ENCODE data around the gene RACK1.

Gene RACK1

DNA sequence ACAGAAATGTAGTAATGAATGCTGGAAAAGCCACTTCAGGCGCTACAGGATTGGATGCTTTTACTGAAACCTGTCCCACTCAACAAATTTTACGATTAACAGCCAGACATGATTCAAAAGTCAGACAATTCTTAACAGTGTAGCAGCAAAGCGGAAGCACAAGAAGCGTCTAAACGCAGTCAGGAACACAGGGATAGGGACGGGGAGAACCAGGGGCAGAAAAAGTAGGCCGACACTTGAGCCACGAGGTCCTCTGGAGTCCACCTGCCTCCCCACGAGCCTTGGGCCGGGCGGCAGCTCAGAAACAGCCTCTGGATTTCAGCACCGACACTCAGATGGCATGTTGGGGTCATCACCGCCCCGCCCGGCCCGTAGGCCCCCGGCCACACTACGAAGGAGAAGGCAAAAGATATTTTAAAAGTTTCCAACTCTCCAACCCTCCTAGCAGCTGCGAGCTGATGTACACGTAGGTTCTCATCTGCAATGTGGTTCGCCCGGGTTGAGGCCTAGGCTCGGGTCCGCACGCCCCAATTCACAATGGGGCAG lies 615 bp downstream of the RACK1 start:
- TF ChIP-seq, protein P1, sequence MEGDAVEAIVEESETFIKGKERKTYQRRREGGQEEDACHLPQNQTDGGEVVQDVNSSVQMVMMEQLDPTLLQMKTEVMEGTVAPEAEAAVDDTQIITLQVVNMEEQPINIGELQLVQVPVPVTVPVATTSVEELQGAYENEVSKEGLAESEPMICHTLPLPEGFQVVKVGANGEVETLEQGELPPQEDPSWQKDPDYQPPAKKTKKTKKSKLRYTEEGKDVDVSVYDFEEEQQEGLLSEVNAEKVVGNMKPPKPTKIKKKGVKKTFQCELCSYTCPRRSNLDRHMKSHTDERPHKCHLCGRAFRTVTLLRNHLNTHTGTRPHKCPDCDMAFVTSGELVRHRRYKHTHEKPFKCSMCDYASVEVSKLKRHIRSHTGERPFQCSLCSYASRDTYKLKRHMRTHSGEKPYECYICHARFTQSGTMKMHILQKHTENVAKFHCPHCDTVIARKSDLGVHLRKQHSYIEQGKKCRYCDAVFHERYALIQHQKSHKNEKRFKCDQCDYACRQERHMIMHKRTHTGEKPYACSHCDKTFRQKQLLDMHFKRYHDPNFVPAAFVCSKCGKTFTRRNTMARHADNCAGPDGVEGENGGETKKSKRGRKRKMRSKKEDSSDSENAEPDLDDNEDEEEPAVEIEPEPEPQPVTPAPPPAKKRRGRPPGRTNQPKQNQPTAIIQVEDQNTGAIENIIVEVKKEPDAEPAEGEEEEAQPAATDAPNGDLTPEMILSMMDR (IDR thresholded peaks at IDR 0.05; ENCODE audit: control extremely low read depth, extremely low read depth, low read depth, missing control alignments), result no peak
- ChIA-PET CTCF (no interaction called here), POLR2A (interaction anchor here (0.6 to 1.8 kb wide), 3 partner anchors 9 to 429 kb away, joined by 4 to 6 read pairs (median 4); no protein-coding TSS in a partner anchor)
- no peak for DNase-seq (ENCODE audit: extremely low spot score)

DNA sequence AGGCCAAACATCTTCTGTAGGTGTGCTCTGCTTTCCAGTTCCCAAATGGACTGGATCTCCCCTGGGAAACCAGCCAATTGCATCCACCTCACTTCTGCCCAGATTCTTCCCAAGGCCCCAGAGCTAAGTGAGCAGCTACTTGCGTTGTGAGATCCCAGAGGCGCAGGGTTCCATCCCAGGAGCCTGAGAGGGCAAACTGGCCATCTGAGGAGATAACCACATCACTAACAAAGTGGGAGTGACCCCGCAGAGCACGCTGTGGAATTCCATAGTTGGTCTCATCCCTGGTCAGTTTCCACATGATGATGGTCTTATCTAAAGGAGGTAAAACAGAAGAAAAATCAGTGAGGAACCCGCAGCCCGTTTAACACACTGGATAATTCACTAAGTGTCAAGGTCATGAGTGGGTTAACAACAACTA lies 1.7 kb downstream of the RACK1 start:
- ChIA-PET CTCF (interaction anchor here (1.3 to 1.6 kb wide), 2 partner anchors 9 to 37 kb away, joined by 3 to 8 read pairs; partner anchors contain the start of gene TRIM7), POLR2A (interaction anchor here (0.9 to 1.8 kb wide), 2 partner anchors 8 to 19 kb away, joined by 3 to 4 read pairs; partner anchors contain the start of gene TRIM52)
- no peak for DNase-seq (ENCODE audit: extremely low spot score)
- TF ChIP-seq, protein P1 (IDR thresholded peaks at IDR 0.05; ENCODE audit: control extremely low read depth, extremely low read depth, low read depth, missing control alignments), result no peak

DNA sequence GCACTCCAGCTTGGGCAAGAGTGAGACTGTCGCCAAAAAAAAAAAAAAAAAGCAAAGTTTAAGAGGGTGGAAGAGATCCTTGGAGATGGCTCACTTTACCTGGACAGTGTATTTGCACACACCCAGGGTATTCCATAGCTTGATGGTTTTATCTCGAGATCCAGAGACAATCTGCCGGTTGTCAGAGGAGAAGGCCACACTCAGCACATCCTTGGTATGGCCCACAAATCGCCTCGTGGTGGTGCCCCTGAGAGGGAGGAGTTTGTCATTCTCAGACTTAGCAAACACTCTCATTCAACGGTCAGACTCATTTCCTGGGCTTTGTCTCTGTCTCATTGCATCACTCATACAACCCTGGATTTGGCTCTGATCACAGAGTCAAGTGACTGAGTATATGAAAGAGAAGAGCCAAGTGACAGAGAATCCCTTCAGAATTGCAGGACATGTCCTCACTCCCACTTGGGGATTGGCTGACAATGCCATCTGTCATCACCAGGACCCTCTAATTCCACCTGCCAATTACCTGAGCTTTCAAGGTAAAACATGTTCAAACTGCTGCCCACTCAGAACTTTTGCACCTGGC lies 2.2 kb downstream of the RACK1 start:
- ChIA-PET CTCF (interaction anchor here (1.2 to 1.6 kb wide), 4 partner anchors 10 to 56 kb away, joined by 3 to 8 read pairs (median 3); partner anchors contain the start of gene TRIM7), POLR2A (interaction anchor here (0.9 to 1.8 kb wide), 2 partner anchors 7 to 19 kb away, joined by 3 to 4 read pairs; partner anchors contain the start of gene TRIM52)
- DNase-seq (ENCODE audit: extremely low spot score), result no peak
- TF ChIP-seq, protein P1 (IDR thresholded peaks at IDR 0.05; ENCODE audit: control extremely low read depth, extremely low read depth, low read depth, missing control alignments), result no peak

DNA sequence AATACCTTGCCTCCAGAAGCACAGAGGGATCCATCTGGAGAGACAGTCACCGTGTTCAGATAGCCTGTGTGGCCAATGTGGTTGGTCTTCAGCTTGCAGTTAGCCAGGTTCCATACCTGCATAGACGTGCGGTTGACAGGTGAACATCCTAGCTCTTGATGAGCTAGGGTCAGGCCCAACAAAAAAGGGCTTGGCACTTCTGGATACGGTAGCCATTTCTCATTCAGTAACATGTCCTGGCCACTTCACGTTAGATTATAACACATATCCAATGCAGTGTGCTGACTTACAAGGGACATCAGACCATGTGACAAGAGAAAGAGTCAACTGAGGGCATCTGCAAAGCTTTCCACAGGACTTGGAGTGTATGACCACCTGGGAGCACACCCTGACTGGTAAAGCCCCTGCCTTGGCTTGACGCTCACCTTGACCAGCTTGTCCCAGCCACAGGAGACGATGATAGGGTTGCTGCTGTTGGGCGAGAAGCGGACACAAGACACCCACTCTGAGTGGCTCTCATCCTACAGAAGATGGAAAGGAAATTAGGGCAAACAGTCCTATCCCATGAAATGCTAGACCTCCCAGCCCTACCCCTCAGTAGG lies 4.5 kb downstream of the RACK1 start:
- ChIA-PET POLR2A (interaction anchor here (0.6 to 2.5 kb wide), 2 partner anchors 15 to 32 kb away, joined by 3 to 10 read pairs; partner anchors contain the start of gene TRIM41), CTCF (no interaction called here)
- TF ChIP-seq, protein P1 (IDR thresholded peaks at IDR 0.05; ENCODE audit: control extremely low read depth, extremely low read depth, low read depth, missing control alignments), result no peak
- no peak for DNase-seq (ENCODE audit: extremely low spot score)

DNA sequence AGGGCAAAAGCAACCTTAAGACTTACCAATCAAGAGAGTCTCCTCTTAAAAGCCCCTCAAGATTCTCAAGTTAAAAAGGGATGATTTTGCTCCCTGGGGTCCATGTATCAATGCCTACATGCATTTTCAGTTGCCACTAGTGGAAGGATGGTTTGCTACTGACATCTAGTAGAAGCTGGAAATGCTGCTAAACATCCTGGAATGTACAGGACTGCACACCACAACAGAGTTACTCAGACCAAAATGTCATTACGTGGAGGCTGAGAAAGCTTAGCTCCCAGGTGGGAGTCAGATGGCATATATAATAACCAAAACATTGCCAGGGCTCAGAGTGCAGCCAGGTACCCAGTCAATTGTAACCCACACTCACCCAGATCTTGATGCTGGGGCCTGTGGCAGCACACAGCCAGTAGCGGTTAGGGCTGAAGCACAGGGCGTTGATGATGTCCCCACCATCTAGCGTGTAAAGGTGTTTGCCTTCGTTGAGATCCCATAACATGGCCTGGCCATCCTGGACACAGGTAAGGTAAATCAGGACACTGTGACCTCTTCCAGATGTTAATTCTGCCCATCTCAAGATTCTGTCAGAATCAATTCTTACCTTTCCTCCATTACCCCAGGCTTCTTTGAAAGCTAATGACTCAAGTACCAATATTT lies 5.8 kb downstream of the RACK1 start:
- ChIA-PET POLR2A (interaction anchor here (2.5 kb wide), 1 partner anchor 14 kb away, joined by 10 read pairs; the partner anchor contains the start of gene TRIM41), CTCF (no interaction called here)
- no peak for DNase-seq (ENCODE audit: extremely low spot score)
- TF ChIP-seq, protein P1 (IDR thresholded peaks at IDR 0.05; ENCODE audit: control extremely low read depth, extremely low read depth, low read depth, missing control alignments), result no peak

Measured in GM10248 (cell line).